Activated CD4-positive, alpha-beta T cell treated with anti-CD3 and anti-CD28 coated beads, Interleukin-2, amount 10 ng/mL, durations not matched to agents 7 days and 5 days (primary cell): Measurements from ENCODE around the gene ATG4B. TPM values are rescaled to one million over a fixed set of nuclear protein-coding genes. Genes with fewer than 3 reads are reported as not detected.

Source experiments
- CTCF ChIA-PET: fragments of 350-600 bp; sonication (Branson Sonifier 250); formaldehyde crosslinking; loops from one replicate; lab custom pipeline; 2021; ENCODE audit warnings: antibody characterized with exemption; lab: Charles Lee
- POLR2A ChIA-PET: fragments of 350-600 bp; sonication (Branson Sonifier 250); formaldehyde crosslinking; loops from one replicate; lab custom pipeline; 2021; ENCODE audit warnings: antibody characterized with exemption; lab: Charles Lee
- DNase-seq: peaks from one replicate; pipeline ENCODE4 v3.0.0-alpha.2; 2020
- H3K27ac Mint-ChIP-seq: one replicate; pipeline ENCODE4 v1.8.0; 2021; ENCODE audit warnings: mild to moderate bottlenecking, moderate library complexity, mixed read lengths
- H3K27me3 Mint-ChIP-seq: one replicate; pipeline ENCODE4 v1.8.0; 2021; ENCODE audit warnings: mixed read lengths
- H3K36me3 Mint-ChIP-seq: one replicate; pipeline ENCODE4 v1.8.0; 2021; ENCODE audit warnings: low read depth, mixed read lengths
- H3K4me1 Mint-ChIP-seq: one replicate; pipeline ENCODE4 v1.8.0; 2021; ENCODE audit warnings: mixed read lengths
- H3K4me3 Mint-ChIP-seq: one replicate; pipeline ENCODE4 v1.8.0; 2021; ENCODE audit warnings: mild to moderate bottlenecking, moderate library complexity, mixed read lengths
- H3K9me3 Mint-ChIP-seq: one replicate; pipeline ENCODE4 v1.8.0; 2021; ENCODE audit warnings: mixed read lengths
- total RNA-seq, 2 experiments: library from RNA; stranded (reverse); gene quantifications; one replicate each; pipeline ENCODE4 v1.2.3, GENCODE V29; 2021

The ATG4B gene
- total RNA-seq, 2 experiments from 2014 or later, result 75.0 to 88.3 TPM

GRCh38 chr2:241677392-241677791 lies 39.9 kb downstream of the ATG4B start:
- Mint-ChIP-seq H3K27ac (no peak overlapping the region), H3K27me3 (no peaks in the 10 kb centered on the region), H3K36me3 (peaks cover 41% of the 10 kb centered on the region), H3K4me1 (peaks cover 18% of the 10 kb centered on the region), H3K4me3 (no peak overlapping the region), H3K9me3 (no peaks in the 10 kb centered on the region)
- POLR2A ChIA-PET, result no interaction called here
- no peak for DNase-seq
- CTCF ChIA-PET, result interaction anchor here (0.9 kb wide), 1 partner anchor 25 kb away, joined by 3 read pairs; the partner anchor contains the start of gene ING5

GRCh38 chr2:241678307-241678706 lies 40.8 kb downstream of the ATG4B start:
- no peak overlapping the region for H3K27ac Mint-ChIP-seq
- ChIA-PET POLR2A (interaction anchor here (0.7 kb wide), 1 partner anchor 8 kb away, joined by 4 read pairs; the partner anchor contains the start of gene DTYMK), CTCF (interaction anchor here (1.4 kb wide), 1 partner anchor 13 kb away, joined by 4 read pairs; no protein-coding TSS in a partner anchor)
- H3K9me3 Mint-ChIP-seq, result no peaks in the 10 kb centered on the region
- no peaks in the 10 kb centered on the region for H3K27me3 Mint-ChIP-seq
- no peak overlapping the region for H3K4me3 Mint-ChIP-seq
- DNase-seq, result no peak
- H3K36me3 Mint-ChIP-seq, result peaks cover 49% of the 10 kb centered on the region
- H3K4me1 Mint-ChIP-seq, result peaks cover 15% of the 10 kb centered on the region

DNA sequence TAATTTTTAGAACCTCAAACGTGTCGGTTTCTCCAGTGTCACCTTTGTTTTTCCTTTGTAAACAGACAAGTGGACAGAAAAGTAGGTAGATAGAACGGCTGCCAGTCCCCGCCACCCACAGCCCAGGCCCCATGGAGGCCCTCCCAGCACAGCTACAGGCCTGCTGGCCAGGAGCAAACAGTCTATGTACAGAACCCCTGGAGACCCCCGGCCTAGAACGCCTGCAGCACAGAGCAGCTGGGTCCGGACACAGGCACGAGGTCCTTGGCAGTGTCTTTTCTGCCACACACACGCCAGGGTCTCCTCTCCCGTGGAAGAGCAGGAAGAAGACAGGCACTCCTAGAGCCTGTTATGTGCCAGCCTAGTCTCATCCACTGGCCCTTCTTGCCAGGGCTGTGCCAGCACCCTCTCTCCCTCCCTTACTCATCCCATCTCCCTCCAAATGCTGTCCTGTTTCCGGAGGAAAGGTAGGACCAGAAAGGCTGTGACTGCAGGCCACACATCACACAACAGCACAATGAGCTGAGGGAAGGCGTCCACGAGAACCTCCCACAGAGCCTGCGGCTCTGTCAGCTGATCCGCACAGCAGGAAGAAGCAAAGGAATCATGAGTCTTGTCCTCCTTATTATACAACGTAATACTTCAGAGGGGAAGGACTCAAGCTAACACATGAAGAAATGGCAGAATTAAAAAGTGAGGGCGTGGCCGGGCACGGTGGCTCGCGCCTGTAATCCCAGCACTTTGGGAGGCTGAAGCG lies 41.5 kb downstream of the ATG4B start:
- H3K4me1 Mint-ChIP-seq, result peaks cover 10% of the 10 kb centered on the region
- no peak overlapping the region for H3K4me3 Mint-ChIP-seq
- no peak overlapping the region for H3K27ac Mint-ChIP-seq
- no peaks in the 10 kb centered on the region for H3K27me3 Mint-ChIP-seq
- H3K9me3 Mint-ChIP-seq, result no peaks in the 10 kb centered on the region
- H3K36me3 Mint-ChIP-seq, result peaks cover 53% of the 10 kb centered on the region
- ChIA-PET CTCF (interaction anchor here (1.3 to 1.4 kb wide), 2 partner anchors 9 to 14 kb away, joined by 4 read pairs; no protein-coding TSS in a partner anchor), POLR2A (interaction anchor here (0.7 kb wide), 1 partner anchor 8 kb away, joined by 4 read pairs; the partner anchor contains the start of gene DTYMK)
- DNase-seq, result no peak

DNA sequence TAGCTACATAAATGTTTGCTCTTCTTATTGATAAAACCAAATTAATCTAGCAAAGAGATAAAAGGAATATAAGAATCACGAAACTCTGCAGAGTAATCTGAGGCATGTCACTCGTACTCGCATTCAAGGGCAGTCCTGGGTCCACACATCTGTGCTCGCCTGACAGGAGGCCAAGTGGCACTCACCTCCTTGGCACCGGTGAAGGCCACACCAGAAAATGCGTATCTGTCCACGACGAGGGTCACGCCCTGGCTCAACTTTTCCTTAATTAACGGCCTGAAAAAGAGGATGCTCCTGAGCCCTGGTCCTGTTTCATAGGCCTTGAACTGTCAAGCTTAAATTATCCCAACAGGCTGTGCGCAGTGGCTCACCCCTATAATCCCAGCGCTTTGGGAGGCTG lies 42.6 kb downstream of the ATG4B start:
- no peaks in the 10 kb centered on the region for H3K9me3 Mint-ChIP-seq
- no peaks in the 10 kb centered on the region for H3K27me3 Mint-ChIP-seq
- no peak for DNase-seq
- H3K4me3 Mint-ChIP-seq, result no peak overlapping the region
- H3K27ac Mint-ChIP-seq, result no peak overlapping the region
- ChIA-PET POLR2A (no interaction called here), CTCF (interaction anchor here (1.3 to 1.4 kb wide), 2 partner anchors 10 to 15 kb away, joined by 4 read pairs; no protein-coding TSS in a partner anchor)
- H3K36me3 Mint-ChIP-seq, result peaks cover 57% of the 10 kb centered on the region
- H3K4me1 Mint-ChIP-seq, result peaks cover 15% of the 10 kb centered on the region

GRCh38 chr2:241680827-241681599 lies 43.5 kb downstream of the ATG4B start:
- peaks cover 22% of the 10 kb centered on the region for H3K4me1 Mint-ChIP-seq
- DNase-seq, result no peak
- H3K27me3 Mint-ChIP-seq, result no peaks in the 10 kb centered on the region
- ChIA-PET CTCF (no interaction called here), POLR2A (no interaction called here)
- H3K9me3 Mint-ChIP-seq, result no peaks in the 10 kb centered on the region
- peaks cover 62% of the 10 kb centered on the region for H3K36me3 Mint-ChIP-seq
- no peak overlapping the region for H3K27ac Mint-ChIP-seq
- no peak overlapping the region for H3K4me3 Mint-ChIP-seq

DNA sequence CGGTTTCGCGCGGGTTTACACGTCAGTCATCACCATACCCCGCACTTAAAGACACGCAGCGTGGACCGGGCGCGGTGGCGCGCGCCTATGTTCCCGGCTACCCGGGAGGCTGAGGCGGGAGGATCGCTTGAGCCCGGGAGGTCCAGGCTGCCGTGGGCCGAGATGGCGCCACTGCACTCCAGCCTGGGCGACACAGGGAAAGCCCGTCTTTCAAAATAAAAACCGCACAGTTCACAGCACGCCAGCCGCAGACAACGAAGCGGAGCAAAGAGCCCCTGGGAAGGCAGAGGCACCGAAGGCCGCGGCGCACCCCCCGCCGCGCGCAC lies 48.8 kb downstream of the ATG4B start:
- no peak for DNase-seq
- Mint-ChIP-seq H3K27me3 (no peaks in the 10 kb centered on the region), H3K4me1 (peaks cover 38% of the 10 kb centered on the region), H3K36me3 (peaks cover 50% of the 10 kb centered on the region), H3K27ac (peak overlapping the region; percentile 92), H3K4me3 (peak overlapping the region; percentile 93), H3K9me3 (no peaks in the 10 kb centered on the region)
- ChIA-PET CTCF (interaction anchor here (0.5 to 4.0 kb wide), 6 partner anchors 14 to 192 kb away, joined by 3 to 37 read pairs (median 4); partner anchors contain the start of gene ING5), POLR2A (interaction anchor here (0.6 to 1.0 kb wide), 5 partner anchors 8 to 91 kb away, joined by 3 to 5 read pairs (median 3); partner anchors contain the start of gene D2HGDH)

DNA sequence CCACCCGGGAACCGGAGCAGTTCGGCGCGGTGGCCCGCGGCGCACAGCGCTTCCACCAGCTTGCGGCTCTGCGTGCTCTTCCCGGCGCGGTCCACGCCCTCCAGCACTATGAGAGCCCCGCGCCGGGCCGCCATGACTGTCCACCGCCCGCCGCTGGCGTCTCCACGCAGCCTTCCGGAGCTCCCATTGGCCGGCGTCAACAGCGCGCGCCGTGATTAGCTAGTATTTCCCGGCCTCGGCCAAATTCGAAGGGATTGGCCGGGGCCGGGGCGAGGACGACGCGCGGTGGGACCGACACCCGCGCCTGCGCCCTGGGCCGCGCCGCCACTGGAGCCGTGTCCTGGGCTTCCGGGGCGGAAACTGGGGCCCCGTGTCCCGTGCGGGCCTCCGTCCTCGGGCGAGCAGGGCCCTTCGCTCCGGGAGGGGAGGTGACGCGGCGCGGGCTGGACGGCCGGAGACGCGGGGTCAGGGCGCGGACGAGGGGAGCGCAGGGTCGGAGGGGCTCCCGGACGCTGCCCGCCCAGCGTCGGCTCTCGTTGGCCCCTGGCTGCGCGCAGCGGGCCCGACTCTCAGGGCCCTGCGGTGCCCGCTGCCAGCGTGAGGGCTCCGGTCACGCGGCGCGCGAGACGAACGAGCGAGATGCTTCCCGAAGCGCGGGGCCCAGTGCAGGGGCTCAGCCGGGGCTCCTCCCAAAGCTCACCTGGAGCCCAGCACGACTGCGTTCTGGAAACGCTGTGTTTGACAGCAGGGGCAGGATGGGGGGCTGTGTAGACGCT lies 49.3 kb downstream of the ATG4B start, which contains the start of gene DTYMK:
TSS of gene DTYMK (minus strand) at position 166 of the 776 bp plus-strand sequence. CDS start at position 134, 32 bp downstream.
- POLR2A ChIA-PET, result interaction anchor here (0.6 to 1.0 kb wide), 5 partner anchors 8 to 91 kb away, joined by 3 to 5 read pairs (median 3); partner anchors contain the start of gene D2HGDH
- CTCF ChIA-PET, result interaction anchor here (0.5 to 4.0 kb wide), 6 partner anchors 13 to 192 kb away, joined by 3 to 37 read pairs (median 4); partner anchors contain the start of gene ING5
- H3K4me3 Mint-ChIP-seq, result peak within 1 kb of the TSS; percentile 93

DNA sequence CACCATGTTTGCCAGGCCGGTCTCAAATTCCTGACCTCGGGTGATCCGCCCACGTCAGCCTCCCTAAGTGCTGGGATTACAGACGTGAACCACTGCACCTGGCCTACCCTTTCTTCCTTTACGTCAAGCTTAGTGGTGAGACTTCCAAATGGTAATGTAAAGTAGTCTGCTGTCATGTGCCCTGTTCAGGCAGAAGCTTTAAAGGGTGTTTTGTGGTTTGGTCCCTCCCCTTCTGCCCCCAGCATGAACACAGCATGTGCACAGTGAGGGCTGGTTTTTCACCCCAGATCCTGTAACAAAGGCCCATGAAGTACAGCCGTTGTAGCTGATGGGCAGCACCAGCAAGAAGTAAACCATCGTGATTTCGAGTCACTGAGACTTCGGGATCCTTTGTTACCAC lies 51.8 kb downstream of the ATG4B start:
- H3K27ac Mint-ChIP-seq, result peak overlapping the region; percentile 84

More for the DNA sequence above, 49.3 kb downstream of the ATG4B start, which contains the start of gene DTYMK:
- Mint-ChIP-seq H3K4me1 (peaks cover 36% of the 10 kb centered on the region), H3K27ac (peak within 1 kb of the TSS; percentile 94), H3K27me3 (no peaks in the 10 kb centered on the region), H3K9me3 (no peaks in the 10 kb centered on the region), H3K36me3 (peaks cover 44% of the 10 kb centered on the region)
- peak; percentile 96 for DNase-seq

DNA sequence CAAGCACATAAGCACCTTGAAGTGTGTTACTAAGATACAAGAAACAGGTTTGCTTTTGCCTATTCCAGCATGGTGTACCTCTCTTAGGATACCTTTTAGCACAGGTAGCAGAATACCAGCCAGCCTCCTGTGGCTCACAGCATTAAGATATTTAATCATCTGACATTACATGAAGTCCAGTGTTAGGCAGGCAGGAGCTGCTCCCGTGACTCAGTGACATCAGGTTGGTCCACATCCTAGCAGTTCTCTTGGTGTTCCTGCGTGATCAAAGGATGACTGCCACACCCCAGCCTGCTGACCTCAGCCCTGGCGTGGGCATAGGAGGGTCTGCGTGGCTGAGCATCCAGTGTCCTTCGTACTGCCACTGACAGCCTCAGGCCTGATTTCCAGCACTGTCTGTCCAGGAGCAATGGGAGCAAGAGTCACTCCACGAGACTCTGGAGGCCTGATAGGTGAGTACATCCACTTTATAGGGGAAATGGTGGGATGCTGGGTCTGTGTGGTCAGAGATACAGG lies 52.8 kb downstream of the ATG4B start:
- Mint-ChIP-seq H3K4me3 (no peak overlapping the region), H3K36me3 (peaks cover 25% of the 10 kb centered on the region), H3K27me3 (no peaks in the 10 kb centered on the region), H3K27ac (peak overlapping the region; percentile 36), H3K9me3 (no peaks in the 10 kb centered on the region), H3K4me1 (peaks cover 27% of the 10 kb centered on the region)
- no peak for DNase-seq
- ChIA-PET POLR2A (no interaction called here), CTCF (no interaction called here)

More for the DNA sequence above, 51.8 kb downstream of the ATG4B start:
- CTCF ChIA-PET, result interaction anchor here (4.0 kb wide), 1 partner anchor 11 kb away, joined by 37 read pairs; the partner anchor contains the start of gene ING5
- peak; percentile 74 for DNase-seq
- Mint-ChIP-seq H3K9me3 (no peaks in the 10 kb centered on the region), H3K27me3 (no peaks in the 10 kb centered on the region), H3K4me3 (peak overlapping the region; percentile 59), H3K36me3 (peaks cover 27% of the 10 kb centered on the region), H3K4me1 (peaks cover 31% of the 10 kb centered on the region)
- POLR2A ChIA-PET, result no interaction called here

- no peak for DNase-seq
- ChIA-PET CTCF (interaction anchor here (0.9 to 1.0 kb wide), 2 partner anchors 8 to 14 kb away, joined by 3 to 4 read pairs; no protein-coding TSS in a partner anchor), POLR2A (no interaction called here)
- no peak overlapping the region for H3K4me3 Mint-ChIP-seq
- peaks cover 22% of the 10 kb centered on the region for H3K36me3 Mint-ChIP-seq
- no peaks in the 10 kb centered on the region for H3K27me3 Mint-ChIP-seq
- peaks cover 19% of the 10 kb centered on the region for H3K4me1 Mint-ChIP-seq
- H3K27ac Mint-ChIP-seq, result peak overlapping the region; percentile 46
- H3K9me3 Mint-ChIP-seq, result no peaks in the 10 kb centered on the region
Observed at GRCh38 chr2:241692448-241692847, 55.0 kb downstream of the ATG4B start.

- H3K9me3 Mint-ChIP-seq, result no peaks in the 10 kb centered on the region
- H3K27me3 Mint-ChIP-seq, result no peaks in the 10 kb centered on the region
- H3K4me1 Mint-ChIP-seq, result peaks cover 14% of the 10 kb centered on the region
- CTCF ChIA-PET, result no interaction called here
- peaks cover 11% of the 10 kb centered on the region for H3K36me3 Mint-ChIP-seq
- H3K4me3 Mint-ChIP-seq, result no peak overlapping the region
- no peak overlapping the region for H3K27ac Mint-ChIP-seq
- DNase-seq, result no peak
- POLR2A ChIA-PET, result no interaction called here
Observed at GRCh38 chr2:241695651-241696050, 58.2 kb downstream of the ATG4B start.
